GM12891 (cell line): Measurements from ENCODE around the gene NTNG1.
"Not testable (repeated sequence)": the region's sequence is repeated elsewhere in the genome, so short reads cannot be mapped to it uniquely, and the experiment has no call there.

Experiments
- DNase-seq: peaks from one replicate; pipeline ENCODE4 v3.0.0; 2011; ENCODE audit warnings: low spot score; ENCODE audit not compliant: insufficient read length
- FAIRE-seq: peaks from 2 replicates; lab custom pipeline; 2011; peaks lifted over from hg19 to GRCh38; lab: Jason Lieb, UNC
- PAX5 ChIP-seq: IDR thresholded peaks from 2 replicates; pipeline ENCODE4 v1.6.1; 2011; ENCODE audit warnings: low read length, moderate library complexity, mild to moderate bottlenecking; ENCODE audit not compliant: insufficient read depth, severe bottlenecking
- POLR2A ChIP-seq: IDR thresholded peaks from 2 replicates; pipeline ENCODE4 v1.6.1; 2011; ENCODE audit warnings: low read depth, low read length, control low read depth
- POLR2AphosphoS5 ChIP-seq: IDR thresholded peaks from 2 replicates; pipeline ENCODE4 v1.6.1; 2011; ENCODE audit warnings: low read depth, low read length, control low read depth
- POU2F2 ChIP-seq: IDR thresholded peaks from 2 replicates; pipeline ENCODE4 v1.6.1; 2011; ENCODE audit warnings: low read depth, mild to moderate bottlenecking, control low read depth, low read length, moderate library complexity
- SPI1 ChIP-seq: IDR thresholded peaks from 2 replicates; pipeline ENCODE4 v1.6.1; 2011; ENCODE audit warnings: low read depth, low read length, control low read depth
- TAF1 ChIP-seq: IDR thresholded peaks from 2 replicates; pipeline ENCODE4 v1.6.1; 2011; ENCODE audit warnings: low read depth, low read length, control low read depth

NTNG1 gene

DNA sequence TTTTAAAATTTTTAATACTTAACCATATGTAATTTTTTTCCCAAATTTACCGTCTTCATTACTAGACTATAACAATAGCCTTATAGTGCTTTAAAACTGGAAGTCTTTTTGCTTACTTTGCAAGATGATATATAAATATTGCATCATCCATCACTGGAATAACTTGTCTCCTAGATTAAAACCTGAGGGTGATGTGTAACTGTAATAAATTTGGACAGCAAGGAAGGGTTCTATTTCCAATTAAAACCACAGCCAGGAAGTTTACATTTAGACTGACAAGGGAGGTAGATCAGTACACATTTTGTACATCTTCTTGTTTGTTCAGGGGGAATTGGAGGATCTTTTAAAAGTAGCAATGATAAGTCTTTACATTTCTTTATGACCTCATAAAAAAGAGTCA is 21.9 kb downstream of the NTNG1 start:
- no peak for TF ChIP-seq PAX5
- no peak for TF ChIP-seq POLR2AphosphoS5
- TF ChIP-seq TAF1 = no peak
- no peak for TF ChIP-seq POLR2A
- TF ChIP-seq SPI1 = no peak
- TF ChIP-seq POU2F2 = no peak
- no peak for FAIRE-seq
- DNase-seq = no peak

DNA sequence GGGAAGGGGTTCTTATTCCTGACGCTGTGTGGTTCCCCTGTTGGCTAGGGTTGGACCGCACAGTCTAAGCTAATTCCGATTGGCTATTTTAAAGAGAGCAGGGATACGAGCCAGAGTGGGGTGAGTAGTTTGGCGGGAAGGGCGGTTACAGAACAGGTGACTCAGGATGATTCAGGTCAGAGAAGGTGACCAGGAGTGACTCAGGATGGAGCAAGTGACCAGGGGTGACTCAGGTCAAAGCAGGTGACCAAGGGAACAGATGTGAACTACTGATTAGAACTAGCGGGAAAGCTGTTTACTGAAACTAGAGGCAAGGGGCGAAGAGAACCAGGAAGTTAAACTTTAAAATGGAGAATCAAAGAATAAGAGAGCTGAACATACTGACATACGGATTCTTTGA is 24.1 kb downstream of the NTNG1 start:
- not testable (repeated sequence) for DNase-seq, FAIRE-seq

DNA sequence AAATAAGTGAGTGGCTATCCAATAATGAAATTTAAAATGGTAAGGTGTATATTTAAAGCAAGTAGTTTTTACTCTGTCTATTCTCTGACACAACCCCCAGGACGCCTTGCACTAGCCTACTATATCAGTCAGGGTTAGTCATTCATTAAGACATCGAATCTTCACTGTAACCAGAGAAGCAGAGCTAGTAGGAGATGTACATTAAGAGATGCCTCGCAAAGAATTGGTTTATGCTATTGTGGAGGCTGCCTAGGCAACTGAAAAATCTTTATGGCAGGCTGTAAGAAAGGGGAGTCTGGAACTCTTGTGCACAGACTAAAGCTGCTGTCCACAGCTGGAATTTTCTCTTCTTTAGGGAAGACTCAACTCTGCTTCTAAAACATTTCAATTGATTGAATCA is 28.8 kb downstream of the NTNG1 start:
- FAIRE-seq (no peak), DNase-seq (no peak)
- no peak for TF ChIP-seq POU2F2
- no peak for TF ChIP-seq POLR2A
- no peak for TF ChIP-seq POLR2AphosphoS5
- TF ChIP-seq TAF1 = no peak
- no peak for TF ChIP-seq SPI1
- TF ChIP-seq PAX5 = no peak

DNA sequence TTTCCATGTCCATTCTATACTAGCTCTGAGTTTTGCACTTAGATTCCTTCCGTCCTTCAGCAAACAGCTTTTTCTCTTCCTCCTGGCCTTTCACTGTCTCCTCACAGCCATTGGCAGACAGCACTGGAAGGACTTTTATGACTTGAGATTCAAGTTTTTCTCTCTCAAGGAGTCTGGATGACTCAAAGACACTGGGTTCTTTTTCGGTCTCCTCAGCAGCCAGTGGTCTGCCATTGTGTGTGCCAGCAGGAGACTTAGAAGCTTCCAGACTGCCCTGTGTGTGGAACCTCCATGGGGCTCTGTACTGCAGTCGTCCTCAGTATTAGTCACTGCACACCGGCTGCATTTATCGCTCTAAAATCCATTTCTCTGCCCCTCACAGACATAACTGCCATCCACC is 30.5 kb downstream of the NTNG1 start:
- TF ChIP-seq SPI1 (no peak), POU2F2 (no peak), PAX5 (no peak), POLR2AphosphoS5 (no peak), TAF1 (no peak), POLR2A (no peak)
- FAIRE-seq (no peak), DNase-seq (no peak)

DNA sequence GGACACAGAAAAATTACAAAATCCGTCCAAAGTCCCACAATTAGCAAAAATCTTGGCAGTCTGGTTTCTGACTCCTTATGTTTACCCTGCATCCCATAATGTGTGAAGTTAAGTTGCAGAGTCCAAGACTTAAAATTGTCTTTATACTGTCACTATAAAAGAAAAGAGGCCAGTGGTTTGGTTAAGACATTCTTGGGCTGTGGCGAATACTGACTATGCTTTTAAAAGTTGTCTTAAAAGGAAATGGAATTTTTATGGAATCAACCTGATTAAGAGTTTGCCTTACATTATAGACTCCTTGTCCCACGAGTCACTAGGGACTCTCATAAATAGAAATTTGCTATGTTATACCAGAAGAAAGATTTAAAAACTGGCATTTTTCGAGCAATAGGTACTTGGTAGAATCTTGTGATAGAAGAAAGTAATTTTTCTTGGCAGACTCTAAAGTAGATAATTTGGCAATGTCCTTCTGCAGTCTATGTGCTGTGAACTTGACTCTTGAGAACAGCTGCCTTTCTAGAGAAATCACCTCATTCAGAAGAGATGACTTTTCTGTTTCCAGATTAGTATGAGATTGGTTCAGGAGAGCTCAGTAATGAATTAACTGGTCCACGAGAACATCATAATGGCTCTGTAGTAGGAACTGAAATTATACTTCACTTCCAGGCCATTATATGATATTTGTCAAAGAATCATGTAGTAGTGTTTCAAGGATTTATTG is 31.8 kb downstream of the NTNG1 start:
- FAIRE-seq (no peak), DNase-seq (no peak)
- no peak for TF ChIP-seq SPI1
- no peak for TF ChIP-seq POLR2A
- no peak for TF ChIP-seq PAX5
- no peak for TF ChIP-seq POU2F2
- no peak for TF ChIP-seq POLR2AphosphoS5
- TF ChIP-seq TAF1 = no peak

DNA sequence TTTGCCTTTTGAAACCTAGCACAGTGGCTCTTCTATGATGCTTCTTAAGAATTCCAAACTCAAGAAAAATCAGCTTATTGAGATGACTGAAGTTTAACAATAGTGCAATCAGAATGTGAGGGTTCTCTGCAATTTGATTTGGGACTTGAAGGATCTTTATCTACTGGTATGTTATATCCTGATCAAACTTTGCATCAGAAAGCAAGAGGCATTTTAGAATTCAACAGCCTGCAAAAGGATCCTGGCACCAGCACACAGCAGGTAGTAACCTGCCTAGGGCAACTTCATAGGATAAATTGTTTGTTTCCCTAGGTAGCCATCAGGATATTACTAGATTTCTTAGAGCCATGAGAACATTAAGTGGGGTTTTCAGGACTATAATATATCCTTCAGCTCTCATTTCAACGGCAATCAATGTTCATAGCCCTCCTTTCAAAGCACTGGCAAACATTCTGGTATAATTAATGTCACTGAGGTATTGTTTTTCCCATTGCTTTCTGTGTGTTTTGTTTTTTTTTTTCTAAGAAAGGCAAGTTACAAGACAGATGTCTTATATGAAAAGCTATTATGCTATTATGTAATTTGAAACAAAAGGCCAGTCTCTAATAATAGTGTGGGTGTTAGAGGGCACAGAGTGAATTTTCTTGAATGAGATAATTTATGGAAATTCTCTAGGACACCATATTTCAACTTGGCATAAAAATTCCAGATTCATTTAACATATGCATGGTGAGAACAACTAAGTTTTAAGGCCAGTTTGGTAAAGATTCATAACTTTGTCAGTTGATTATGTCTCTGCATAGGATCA is 34.5 kb downstream of the NTNG1 start:
- no peak for FAIRE-seq
- TF ChIP-seq POLR2A (no peak), POU2F2 (no peak), POLR2AphosphoS5 (no peak)

DNA sequence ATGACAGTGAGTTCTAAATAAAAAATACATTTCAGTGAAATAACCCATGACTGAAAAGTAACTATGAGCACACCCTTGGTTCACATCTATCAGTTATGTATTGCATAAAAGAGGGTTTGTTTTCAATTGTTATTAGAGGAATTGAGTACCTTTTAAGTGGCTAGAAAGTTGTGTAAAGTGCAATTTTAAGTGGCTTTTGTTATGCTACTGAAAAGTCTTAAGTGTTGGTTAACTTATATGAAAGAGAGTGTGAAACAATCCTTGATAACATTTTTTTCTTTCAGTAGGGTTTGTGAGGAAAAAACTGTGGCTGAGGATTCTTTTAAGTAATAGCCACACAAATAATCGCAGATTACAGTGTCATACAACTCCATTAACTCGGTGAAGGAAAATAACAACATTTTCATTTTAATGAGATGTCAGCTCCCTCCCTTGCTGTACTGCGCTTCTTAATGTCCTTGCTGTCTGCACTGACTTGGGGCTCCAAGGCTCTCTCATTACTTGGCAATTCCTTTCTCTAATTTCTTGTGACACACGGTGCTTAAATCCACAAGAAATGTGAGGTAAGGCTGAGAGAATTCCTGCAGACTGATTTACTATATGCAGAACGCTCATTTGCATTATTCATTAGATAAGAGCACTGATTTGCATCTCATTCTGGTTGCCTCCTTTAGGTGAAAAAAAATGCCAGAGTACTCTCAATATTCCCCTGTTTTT is 40.6 kb downstream of the NTNG1 start:
- TF ChIP-seq PAX5 (no peak), SPI1 (no peak)
- no peak for FAIRE-seq
- DNase-seq = no peak

More for the DNA sequence above, 34.5 kb downstream of the NTNG1 start:
- DNase-seq = no peak

DNA sequence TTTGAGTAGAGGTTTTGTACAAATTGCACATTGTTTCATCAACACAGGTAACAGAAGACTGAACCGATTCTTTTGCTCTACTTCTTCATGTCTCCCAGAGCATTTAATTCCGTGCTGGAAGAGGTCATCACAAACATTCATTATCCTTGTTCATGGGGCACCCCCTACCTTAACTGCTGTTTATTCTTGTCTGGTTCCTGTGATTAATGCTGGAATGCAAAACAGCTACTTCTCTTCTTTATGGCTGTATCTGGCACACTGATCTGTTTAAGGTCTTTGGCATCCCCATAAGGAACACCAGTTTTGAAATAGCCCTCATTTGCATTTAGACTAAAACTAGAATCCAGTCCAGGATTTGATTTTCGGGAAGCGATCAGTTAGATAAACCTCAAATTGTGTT is 42.2 kb downstream of the NTNG1 start:
- TF ChIP-seq POLR2AphosphoS5 (no peak), POU2F2 (no peak), TAF1 (no peak), PAX5 (no peak), SPI1 (no peak), POLR2A (no peak)
- DNase-seq (no peak), FAIRE-seq (no peak)

DNA sequence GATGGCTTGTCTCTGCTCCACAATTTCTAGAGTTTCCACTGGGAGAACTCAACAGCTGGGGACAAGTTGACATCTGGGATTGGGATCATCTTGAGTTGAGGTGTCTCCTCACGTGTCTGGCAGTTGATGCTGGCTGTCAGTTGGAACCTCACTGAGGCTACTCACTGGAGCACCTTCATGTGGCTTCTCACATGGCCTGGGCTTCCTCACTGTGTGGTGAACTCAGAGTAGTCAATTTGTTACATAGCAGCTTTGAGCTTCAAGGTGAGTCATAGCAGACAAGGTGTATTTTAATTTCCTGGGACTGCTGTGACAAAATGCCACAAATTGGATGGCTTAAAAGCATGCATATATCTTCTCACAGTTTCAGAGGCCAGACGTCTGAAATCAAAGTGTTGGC is 44.0 kb downstream of the NTNG1 start:
- no peak for TF ChIP-seq SPI1
- TF ChIP-seq POLR2AphosphoS5 = no peak
- DNase-seq (no peak), FAIRE-seq (no peak)

DNA sequence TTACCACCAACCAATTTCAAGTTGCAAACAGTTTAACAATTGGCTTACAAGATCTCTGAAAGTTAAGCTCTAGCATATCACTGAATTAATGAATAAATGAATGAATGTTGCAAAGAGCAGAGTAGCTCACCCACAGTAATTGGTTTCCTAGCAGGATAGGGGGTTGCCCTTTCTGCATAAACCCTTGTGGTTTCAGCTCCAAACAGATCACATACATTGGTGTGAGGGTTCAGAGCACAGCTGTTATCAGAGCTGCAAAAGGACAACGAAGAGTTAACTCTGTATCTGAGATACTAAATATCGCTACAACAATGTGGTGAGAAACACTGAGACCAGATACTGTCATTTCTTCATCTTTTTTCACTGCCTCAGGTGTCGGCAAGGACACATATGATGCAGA is 46.6 kb downstream of the NTNG1 start:
- DNase-seq (no peak), FAIRE-seq (no peak)
- TF ChIP-seq POU2F2 (no peak), POLR2A (no peak), POLR2AphosphoS5 (no peak), TAF1 (no peak), PAX5 (no peak), SPI1 (no peak)
